Panc1 (cell line): ENCODE data around the gene USP10.

Experiments
- CTCF ChIP-seq: fragments of 450-650 bp; IDR thresholded peaks from 2 replicates; pipeline ENCODE4 v1.5.1; 2017; ENCODE audit warnings: mild to moderate bottlenecking
- POLR2AphosphoS5 ChIP-seq: IDR thresholded peaks from 2 replicates; pipeline ENCODE4 v1.6.1; 2012; ENCODE audit warnings: mild to moderate bottlenecking, low read depth, low read length, moderate library complexity
- REST ChIP-seq, 2 experiments: IDR thresholded peaks; 2 replicates each; pipeline ENCODE4 v1.6.1; 2011 to 2012; ENCODE audit warnings: low read depth in 2 of 2, control low read depth in 1 of 2, low read length in 1 of 2, mild to moderate bottlenecking in 1 of 2, moderate library complexity in 1 of 2; ENCODE audit not compliant: insufficient read depth in 1 of 2
- SIN3A ChIP-seq: IDR thresholded peaks from 2 replicates; pipeline ENCODE4 v1.6.1; 2012; ENCODE audit warnings: low read depth, mild to moderate bottlenecking, low read length, moderate library complexity, borderline replicate concordance; ENCODE audit not compliant: insufficient read depth
- TCF7L2 ChIP-seq: IDR thresholded peaks from 2 replicates; pipeline ENCODE4 v1.6.1; 2011; ENCODE audit warnings: mild to moderate bottlenecking, low read depth, low read length, inconsistent platforms

DNA sequence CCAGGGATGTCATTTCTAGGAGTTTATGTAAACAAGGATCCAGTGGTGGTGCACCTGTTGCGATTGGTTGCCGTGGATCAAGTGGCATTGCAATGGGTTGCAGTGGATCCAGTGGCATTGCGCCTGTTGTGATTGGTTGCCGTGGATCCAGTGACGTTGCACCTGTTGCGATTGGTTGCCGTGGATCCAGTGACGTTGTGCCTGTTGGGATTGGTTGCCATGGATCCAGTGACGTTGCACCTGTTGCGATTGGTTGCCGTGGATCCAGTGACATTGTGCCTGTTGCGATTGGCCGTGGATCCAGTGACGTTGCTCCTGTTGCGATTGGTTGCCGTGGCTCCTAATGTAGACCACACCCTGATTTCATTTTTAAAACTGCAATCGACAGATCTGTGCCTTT lies 63.8 kb downstream of the USP10 start:
- TF ChIP-seq CTCF = no peak
- no peak for TF ChIP-seq POLR2AphosphoS5
- TF ChIP-seq TCF7L2 = no peak
- TF ChIP-seq SIN3A = no peak
- no peak for TF ChIP-seq REST (IDR thresholded peaks at IDR 0.05; ENCODE audit: insufficient read depth in 1 of 2, low read depth in 2 of 2, low read length in 1 of 2)
